DOHH2 (cell line): Measurements from ENCODE around the gene TRMT5.

Experiments used
- EZH2phosphoT487 ChIP-seq: fragments of 200-600 bp; sonication (generic); IDR thresholded peaks from 2 replicates; pipeline ENCODE4 v1.6.1; 2017; ENCODE audit warnings: borderline replicate concordance, mild to moderate bottlenecking, antibody characterized with exemption, low read length, moderate library complexity, mixed read lengths
- TF ChIP-seq, protein P1 (sequence below): fragments of 200-600 bp; sonication (generic); IDR thresholded peaks from one replicate; pipeline ENCODE4 v1.5.1; 2014; ENCODE audit warnings: antibody characterized with exemption, mild to moderate bottlenecking, low read depth, low read length; ENCODE audit not compliant: poor library complexity, severe bottlenecking

DNA sequence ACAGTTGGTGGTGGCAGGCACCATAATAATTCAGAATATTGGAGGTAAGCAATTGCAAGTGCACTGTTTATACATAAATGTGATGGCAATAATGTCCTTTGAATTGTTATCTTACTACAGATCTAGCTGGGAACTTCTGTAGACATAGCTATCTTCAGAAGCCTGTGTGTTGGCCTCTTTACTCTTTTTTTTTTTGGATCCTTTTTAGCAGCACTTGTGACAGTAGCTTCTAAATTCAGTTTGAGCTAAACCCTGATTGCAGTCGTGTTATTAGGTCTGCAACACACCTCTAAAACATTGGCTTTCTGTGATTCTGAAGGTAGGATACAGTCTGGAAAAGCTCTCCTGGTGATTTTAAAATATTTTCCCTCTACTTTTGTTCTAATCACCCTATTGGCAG, 38.7 kb upstream of the TRMT5 start:
- TF ChIP-seq, protein P1, sequence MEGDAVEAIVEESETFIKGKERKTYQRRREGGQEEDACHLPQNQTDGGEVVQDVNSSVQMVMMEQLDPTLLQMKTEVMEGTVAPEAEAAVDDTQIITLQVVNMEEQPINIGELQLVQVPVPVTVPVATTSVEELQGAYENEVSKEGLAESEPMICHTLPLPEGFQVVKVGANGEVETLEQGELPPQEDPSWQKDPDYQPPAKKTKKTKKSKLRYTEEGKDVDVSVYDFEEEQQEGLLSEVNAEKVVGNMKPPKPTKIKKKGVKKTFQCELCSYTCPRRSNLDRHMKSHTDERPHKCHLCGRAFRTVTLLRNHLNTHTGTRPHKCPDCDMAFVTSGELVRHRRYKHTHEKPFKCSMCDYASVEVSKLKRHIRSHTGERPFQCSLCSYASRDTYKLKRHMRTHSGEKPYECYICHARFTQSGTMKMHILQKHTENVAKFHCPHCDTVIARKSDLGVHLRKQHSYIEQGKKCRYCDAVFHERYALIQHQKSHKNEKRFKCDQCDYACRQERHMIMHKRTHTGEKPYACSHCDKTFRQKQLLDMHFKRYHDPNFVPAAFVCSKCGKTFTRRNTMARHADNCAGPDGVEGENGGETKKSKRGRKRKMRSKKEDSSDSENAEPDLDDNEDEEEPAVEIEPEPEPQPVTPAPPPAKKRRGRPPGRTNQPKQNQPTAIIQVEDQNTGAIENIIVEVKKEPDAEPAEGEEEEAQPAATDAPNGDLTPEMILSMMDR: no peak
- no peak for TF ChIP-seq EZH2phosphoT487
